GDM1 (cell line): ENCODE results near the gene IGFBP5.

Experiments used
- DNase-seq: peaks from one replicate; lab custom pipeline; 2025; lab: John Stamatoyannopoulos, UW

IGFBP5 gene

GRCh38 chr2:216695401-216695821, at the start of gene IGFBP5:
Gene IGFBP5, minus strand, starts transcription at chr2:216695549. Its CDS starts 774 bp downstream, at chr2:216694775.
- no peak for DNase-seq

GRCh38 chr2:216743781-216744180, 48.4 kb upstream of the IGFBP5 start:
- DNase-seq: no peak

GRCh38 chr2:216742411-216742810, 47.1 kb upstream of the IGFBP5 start:
- no peak for DNase-seq

- DNase-seq: no peak
These were observed 45.9 kb upstream of the IGFBP5 start for GRCh38 chr2:216741223-216741593.

GRCh38 chr2:216740557-216741222, 45.3 kb upstream of the IGFBP5 start:
- no peak for DNase-seq

GRCh38 chr2:216739035-216739434, 43.7 kb upstream of the IGFBP5 start:
- DNase-seq: no peak

- DNase-seq: no peak
These were observed 42.3 kb upstream of the IGFBP5 start for GRCh38 chr2:216737676-216738075.

GRCh38 chr2:216736326-216736725, 41.0 kb upstream of the IGFBP5 start:
- no peak for DNase-seq

- DNase-seq: no peak
These were observed 40.3 kb upstream of the IGFBP5 start for GRCh38 chr2:216735668-216736067.

GRCh38 chr2:216735086-216735485, 39.7 kb upstream of the IGFBP5 start:
- DNase-seq: no peak

GRCh38 chr2:216733046-216733445, 37.7 kb upstream of the IGFBP5 start:
- DNase-seq: no peak

- DNase-seq: no peak
These were observed 37.0 kb upstream of the IGFBP5 start for GRCh38 chr2:216732334-216732733.

- DNase-seq: no peak
These were observed 36.1 kb upstream of the IGFBP5 start for GRCh38 chr2:216731465-216731864.

GRCh38 chr2:216730871-216731270, 35.5 kb upstream of the IGFBP5 start:
- DNase-seq: no peak

GRCh38 chr2:216727346-216728122, 32.2 kb upstream of the IGFBP5 start:
- no peak for DNase-seq

GRCh38 chr2:216724190-216724589, 28.8 kb upstream of the IGFBP5 start:
- DNase-seq: no peak

- DNase-seq: no peak
These were observed 25.8 kb upstream of the IGFBP5 start for GRCh38 chr2:216721141-216721540.

- no peak for DNase-seq
These were observed 25.4 kb upstream of the IGFBP5 start for GRCh38 chr2:216720722-216721121.

GRCh38 chr2:216717907-216718615, 22.7 kb upstream of the IGFBP5 start:
- DNase-seq: no peak

- no peak for DNase-seq
These were observed 22.1 kb upstream of the IGFBP5 start for GRCh38 chr2:216717491-216717901.

- no peak for DNase-seq
These were observed 20.8 kb upstream of the IGFBP5 start for GRCh38 chr2:216716109-216716508.

- DNase-seq: no peak
These were observed 20.1 kb upstream of the IGFBP5 start for GRCh38 chr2:216715402-216715974.

- no peak for DNase-seq
These were observed 19.0 kb upstream of the IGFBP5 start for GRCh38 chr2:216714376-216714775.
